ENCODE data around the gene HMOX1. TPM values are rescaled to one million over a fixed set of nuclear protein-coding genes. Genes with fewer than 3 reads are reported as not detected.

The HMOX1 gene
- total and polyA plus RNA-seq, 2 of the 13 experiments (the other 11 are each of a cell fraction or from before 2014, with no cell fraction given): 53.6 to 67.4 TPM

DNA sequence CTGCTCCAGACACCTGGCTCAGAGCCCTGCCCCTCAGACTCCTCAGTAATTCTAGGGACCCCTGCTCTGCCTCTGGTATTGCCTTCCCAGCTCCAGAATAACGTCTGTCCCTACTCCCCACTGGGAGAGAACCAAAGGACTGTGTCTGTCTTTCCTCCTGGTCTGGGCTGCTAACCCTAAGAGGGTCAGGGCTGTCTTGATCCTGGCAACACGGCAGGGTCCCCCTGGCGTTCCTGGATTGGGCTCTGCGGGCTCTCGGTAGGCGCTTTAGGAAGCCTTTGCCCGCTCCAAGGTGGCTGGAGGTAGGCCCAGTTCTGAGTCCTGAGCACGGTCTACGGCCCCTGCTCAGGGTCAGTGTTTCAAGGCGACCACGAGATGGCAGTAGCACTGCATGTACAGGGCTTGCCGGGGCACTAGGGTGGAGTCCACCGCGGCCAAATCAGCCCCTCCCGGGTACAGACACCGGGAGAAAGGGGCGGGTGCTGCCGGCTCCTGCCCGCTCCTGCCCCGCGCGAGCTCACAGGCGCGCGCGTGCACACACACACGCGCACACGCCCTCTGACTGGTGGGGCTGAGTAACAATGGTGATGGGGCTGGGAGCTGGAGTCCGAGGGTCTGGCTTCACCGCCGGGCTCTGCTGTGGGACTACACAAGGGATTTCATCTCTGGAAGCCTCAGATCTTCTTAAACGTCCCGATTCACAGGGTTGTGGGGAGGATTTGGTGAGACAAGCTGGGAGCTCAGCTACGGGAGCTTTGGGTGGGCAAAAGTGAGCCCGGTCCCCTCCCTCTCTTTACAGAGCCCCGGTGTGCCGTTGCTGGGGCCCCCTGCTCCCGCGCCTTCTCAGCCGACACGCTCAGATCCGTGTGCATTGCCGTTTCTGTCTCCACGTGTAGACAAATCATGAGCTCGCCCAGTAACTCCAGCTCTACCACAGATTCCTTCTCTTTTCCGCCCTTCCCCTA is 30.1 kb upstream of the HMOX1 start (continued):
- TF ChIP-seq, protein P1, sequence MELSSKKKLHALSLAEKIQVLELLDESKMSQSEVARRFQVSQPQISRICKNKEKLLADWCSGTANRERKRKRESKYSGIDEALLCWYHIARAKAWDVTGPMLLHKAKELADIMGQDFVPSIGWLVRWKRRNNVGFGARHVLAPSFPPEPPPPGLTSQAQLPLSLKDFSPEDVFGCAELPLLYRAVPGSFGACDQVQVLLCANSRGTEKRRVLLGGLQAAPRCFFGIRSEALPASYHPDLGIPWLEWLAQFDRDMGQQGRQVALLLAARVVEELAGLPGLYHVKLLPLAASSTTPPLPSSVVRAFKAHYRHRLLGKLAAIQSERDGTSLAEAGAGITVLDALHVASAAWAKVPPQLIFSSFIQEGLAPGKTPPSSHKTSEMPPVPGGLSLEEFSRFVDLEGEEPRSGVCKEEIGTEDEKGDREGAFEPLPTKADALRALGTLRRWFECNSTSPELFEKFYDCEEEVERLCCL (CRISPR knock-in tag; IDR thresholded peaks at IDR 0.05; ENCODE audit: borderline replicate concordance): no peak; the same call in 1 of the 2 replicates
- TF ChIP-seq, protein P2, sequence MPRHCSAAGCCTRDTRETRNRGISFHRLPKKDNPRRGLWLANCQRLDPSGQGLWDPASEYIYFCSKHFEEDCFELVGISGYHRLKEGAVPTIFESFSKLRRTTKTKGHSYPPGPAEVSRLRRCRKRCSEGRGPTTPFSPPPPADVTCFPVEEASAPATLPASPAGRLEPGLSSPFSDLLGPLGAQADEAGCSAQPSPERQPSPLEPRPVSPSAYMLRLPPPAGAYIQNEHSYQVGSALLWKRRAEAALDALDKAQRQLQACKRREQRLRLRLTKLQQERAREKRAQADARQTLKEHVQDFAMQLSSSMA (CRISPR knock-in tag; IDR thresholded peaks at IDR 0.05): no peak
- TF ChIP-seq, protein P3, sequence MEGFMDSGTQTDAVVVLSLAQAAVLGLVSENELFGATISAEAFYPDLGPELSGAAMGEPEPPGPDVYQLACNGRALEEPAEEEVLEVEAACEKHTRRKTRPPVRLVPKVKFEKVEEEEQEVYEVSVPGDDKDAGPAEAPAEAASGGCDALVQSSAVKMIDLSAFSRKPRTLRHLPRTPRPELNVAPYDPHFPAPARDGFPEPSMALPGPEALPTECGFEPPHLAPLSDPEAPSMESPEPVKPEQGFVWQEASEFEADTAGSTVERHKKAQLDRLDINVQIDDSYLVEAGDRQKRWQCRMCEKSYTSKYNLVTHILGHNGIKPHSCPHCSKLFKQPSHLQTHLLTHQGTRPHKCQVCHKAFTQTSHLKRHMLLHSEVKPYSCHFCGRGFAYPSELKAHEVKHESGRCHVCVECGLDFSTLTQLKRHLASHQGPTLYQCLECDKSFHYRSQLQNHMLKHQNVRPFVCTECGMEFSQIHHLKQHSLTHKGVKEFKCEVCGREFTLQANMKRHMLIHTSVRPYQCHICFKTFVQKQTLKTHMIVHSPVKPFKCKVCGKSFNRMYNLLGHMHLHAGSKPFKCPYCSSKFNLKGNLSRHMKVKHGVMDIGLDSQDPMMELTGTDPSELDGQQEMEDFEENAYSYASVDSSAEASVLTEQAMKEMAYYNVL (CRISPR knock-in tag; IDR thresholded peaks at IDR 0.05; ENCODE audit: borderline replicate concordance): no peak; the same call in 1 of the 2 replicates
- no peak for TF ChIP-seq XBP1 (CRISPR knock-in tag; IDR thresholded peaks at IDR 0.05)
- TF ChIP-seq SRSF9 (IDR thresholded peaks at IDR 0.05; ENCODE audit: borderline replicate concordance, insufficient read depth, low read depth, low read length, poor library complexity, severe bottlenecking): no peak
- TF ChIP-seq, protein P4, sequence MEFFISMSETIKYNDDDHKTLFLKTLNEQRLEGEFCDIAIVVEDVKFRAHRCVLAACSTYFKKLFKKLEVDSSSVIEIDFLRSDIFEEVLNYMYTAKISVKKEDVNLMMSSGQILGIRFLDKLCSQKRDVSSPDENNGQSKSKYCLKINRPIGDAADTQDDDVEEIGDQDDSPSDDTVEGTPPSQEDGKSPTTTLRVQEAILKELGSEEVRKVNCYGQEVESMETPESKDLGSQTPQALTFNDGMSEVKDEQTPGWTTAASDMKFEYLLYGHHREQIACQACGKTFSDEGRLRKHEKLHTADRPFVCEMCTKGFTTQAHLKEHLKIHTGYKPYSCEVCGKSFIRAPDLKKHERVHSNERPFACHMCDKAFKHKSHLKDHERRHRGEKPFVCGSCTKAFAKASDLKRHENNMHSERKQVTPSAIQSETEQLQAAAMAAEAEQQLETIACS (CRISPR knock-in tag; IDR thresholded peaks at IDR 0.05): peak; percentile 88
- peak; percentile 98 for TF ChIP-seq STAG1 (CRISPR knock-in tag; IDR thresholded peaks at IDR 0.05)
- TF ChIP-seq NONO (IDR thresholded peaks at IDR 0.05): no peak
- no peak for TF ChIP-seq NONO (CRISPR knock-in tag; conservative IDR thresholded peaks at IDR 0.05)
- TF ChIP-seq KAT7 (CRISPR knock-in tag; IDR thresholded peaks at IDR 0.05; ENCODE audit: borderline replicate concordance): no peak
- TF ChIP-seq, protein P5, sequence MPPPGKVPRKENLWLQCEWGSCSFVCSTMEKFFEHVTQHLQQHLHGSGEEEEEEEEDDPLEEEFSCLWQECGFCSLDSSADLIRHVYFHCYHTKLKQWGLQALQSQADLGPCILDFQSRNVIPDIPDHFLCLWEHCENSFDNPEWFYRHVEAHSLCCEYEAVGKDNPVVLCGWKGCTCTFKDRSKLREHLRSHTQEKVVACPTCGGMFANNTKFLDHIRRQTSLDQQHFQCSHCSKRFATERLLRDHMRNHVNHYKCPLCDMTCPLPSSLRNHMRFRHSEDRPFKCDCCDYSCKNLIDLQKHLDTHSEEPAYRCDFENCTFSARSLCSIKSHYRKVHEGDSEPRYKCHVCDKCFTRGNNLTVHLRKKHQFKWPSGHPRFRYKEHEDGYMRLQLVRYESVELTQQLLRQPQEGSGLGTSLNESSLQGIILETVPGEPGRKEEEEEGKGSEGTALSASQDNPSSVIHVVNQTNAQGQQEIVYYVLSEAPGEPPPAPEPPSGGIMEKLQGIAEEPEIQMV (CRISPR knock-in tag; IDR thresholded peaks at IDR 0.05; ENCODE audit: low read depth): 0 out of 2 replicates have a peak, but pooled peaks have one; percentile 32
- no peak for TF ChIP-seq SMAD1 (CRISPR knock-in tag; IDR thresholded peaks at IDR 0.05; ENCODE audit: borderline replicate concordance, low read depth)
- no peak for TF ChIP-seq BHLHE40 (IDR thresholded peaks at IDR 0.05; ENCODE audit: low read length)
- peak; percentile 37; the same call in 1 of the 2 replicates for TF ChIP-seq ISL2 (CRISPR knock-in tag; IDR thresholded peaks at IDR 0.05)
- TF ChIP-seq IRF2 (CRISPR knock-in tag; IDR thresholded peaks at IDR 0.05): peak; percentile 86
- no peak; the same call in 1 of the 2 replicates for TF ChIP-seq ZNF616 (CRISPR knock-in tag; IDR thresholded peaks at IDR 0.05; ENCODE audit: low read depth)
- TF ChIP-seq, protein P6, sequence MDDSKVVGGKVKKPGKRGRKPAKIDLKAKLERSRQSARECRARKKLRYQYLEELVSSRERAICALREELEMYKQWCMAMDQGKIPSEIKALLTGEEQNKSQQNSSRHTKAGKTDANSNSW (CRISPR knock-in tag; IDR thresholded peaks at IDR 0.05; ENCODE audit: borderline replicate concordance): no peak
- TF ChIP-seq ZNF883 (CRISPR knock-in tag; IDR thresholded peaks at IDR 0.05; ENCODE audit: not compliant biosample characterization): no peak
- TF ChIP-seq KAT2B (IDR thresholded peaks at IDR 0.05; ENCODE audit: borderline replicate concordance, low read depth, low read length): no peak
- no peak for TF ChIP-seq NR1H2 (CRISPR knock-in tag; IDR thresholded peaks at IDR 0.05; ENCODE audit: borderline replicate concordance, low read depth)
- no peak for TF ChIP-seq NFRKB (IDR thresholded peaks at IDR 0.05)
- 0 out of 2 replicates have a peak, but pooled peaks have one; percentile 34 for TF ChIP-seq ZNF331 (CRISPR knock-in tag; IDR thresholded peaks at IDR 0.05)
